Measurements from ENCODE around the gene P2RX6.
"Not testable (repeated sequence)": the region's sequence is repeated elsewhere in the genome, so short reads cannot be mapped to it uniquely, and the experiment has no call there.

Gene P2RX6

GRCh38 chr22:21031545-21032036, 16.6 kb downstream of the P2RX6 start:
- DNase-seq (ENCODE audit: low read depth, low spot score), result no peak

DNA sequence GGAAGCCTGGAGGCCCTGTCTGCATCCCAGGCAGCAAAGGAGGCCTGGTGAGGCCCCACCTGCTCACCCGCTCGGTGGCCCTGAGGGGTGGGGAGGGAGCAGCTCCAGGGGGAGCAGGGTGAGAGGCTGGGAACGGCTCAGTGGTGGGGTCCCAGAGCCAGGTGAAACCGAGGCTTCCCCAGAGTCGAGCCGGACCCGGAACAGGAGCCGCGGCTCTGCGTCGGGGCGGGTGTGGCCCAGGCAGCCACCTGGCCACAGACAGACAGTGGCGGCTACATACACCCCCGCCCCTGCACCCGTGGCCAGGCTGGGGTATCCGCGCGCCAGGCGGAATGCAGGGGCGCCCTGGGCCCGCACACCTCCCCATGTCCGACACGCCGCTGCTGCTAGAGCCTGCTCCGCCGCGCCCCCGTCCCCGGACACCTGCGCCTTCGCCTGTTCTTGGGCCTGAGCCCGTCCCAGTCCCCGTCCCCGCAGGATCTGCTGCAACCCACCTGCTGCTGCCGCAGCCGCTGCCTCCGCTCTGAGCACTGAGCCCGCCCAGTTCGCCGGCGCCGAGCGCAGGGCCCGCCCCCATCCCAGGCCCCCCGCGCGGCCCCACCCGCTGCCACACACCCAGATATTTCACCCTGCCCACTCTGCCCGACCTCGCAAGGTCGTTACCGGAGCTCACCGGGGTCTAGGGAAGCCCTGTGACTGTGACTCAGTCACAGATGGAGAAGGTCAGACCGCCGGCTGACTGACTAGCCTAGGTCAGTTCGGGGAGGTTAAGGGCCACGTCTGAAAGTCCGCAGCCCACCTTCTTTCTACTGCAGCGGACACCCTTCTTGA, 17.3 kb downstream of the P2RX6 start, which contains the start of gene SLC7A4:
Gene SLC7A4 (minus strand): TSS at position 525 of the 831 bp plus-strand sequence. CDS start 749 bp downstream, outside the sequence.
- DNase-seq (ENCODE audit: low read depth, low spot score), result no peak

DNA sequence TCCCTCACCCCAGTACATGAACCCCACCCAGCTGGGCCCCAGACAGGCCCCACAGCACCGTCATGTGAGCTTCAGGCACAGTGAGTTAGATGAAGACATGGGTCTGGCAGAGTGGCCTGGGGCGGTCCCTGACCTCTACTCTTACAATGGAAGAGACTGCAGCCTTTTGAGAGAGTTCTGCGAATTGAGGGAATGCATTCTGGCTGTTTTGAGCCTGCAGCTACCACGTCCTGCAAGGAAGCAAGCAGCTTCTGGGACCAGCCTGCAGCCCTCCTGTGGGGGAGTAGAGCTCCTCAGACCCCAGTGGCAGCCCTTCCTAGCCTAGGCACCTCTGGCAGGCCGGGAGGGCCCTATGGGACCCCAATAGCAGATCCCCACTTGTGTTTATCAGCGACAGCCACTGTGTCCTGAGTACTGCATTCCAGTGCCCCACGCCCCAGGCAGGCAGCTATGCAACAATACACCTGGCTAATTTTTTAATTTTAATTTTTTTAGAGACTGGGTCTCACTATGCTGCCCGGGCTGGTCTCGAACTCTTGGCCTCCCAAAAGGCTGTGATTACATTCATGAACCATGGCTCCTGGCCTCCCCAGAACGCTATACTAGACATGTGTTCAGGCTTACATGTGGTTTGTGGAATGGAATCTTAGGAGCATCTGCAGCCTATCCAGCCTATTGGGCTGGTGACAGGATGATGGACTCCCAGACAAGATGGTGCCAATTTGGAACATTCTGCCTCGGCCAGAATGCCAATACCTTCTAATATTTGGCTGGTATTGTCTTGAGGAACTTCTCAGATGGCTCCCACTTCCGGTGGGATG, 18.1 kb downstream of the P2RX6 start:
- no peak for DNase-seq (ENCODE audit: low read depth, low spot score)

- no peak for DNase-seq (ENCODE audit: low read depth, low spot score)
These were observed 18.9 kb downstream of the P2RX6 start for GRCh38 chr22:21033895-21034294.

DNA sequence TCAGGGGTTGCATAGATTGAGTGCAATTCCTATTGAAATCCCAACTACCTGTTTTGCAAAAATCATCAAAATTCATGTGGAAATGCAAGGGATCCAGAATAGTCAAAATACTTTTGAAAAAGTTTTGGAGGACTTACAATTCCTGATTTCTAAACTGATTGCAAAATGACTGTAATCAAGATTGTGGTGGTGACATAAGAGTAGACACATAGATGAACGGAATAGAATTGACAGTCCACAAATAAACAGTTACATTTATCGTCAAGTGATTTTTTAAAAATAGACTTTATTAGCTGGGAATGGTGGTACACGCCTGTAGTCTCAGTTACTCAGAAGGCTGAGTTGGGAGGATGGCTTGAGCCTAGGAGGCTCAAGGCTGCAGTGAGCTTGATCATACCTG, 20.0 kb downstream of the P2RX6 start:
- no peak for DNase-seq (ENCODE audit: low read depth, low spot score)

DNA sequence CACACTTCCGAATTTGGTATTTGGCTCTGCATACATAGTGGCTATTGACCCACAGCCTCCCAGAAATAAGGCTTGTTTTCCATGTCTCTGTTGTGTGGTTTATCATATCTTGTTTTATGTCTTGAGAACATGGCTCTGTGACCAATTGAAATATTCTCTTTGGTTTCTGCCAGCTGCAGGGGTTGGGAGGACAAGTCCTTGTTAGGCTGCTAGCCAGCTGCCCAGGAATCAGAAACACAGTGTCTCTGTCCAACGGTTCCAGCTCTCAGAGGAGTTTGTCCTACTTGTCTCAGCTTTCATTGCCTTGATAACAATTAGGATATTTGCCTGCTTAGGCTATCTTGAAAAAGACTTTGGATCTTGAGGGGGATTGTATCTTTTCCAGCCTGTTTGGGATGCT, 23.4 kb downstream of the P2RX6 start:
- no peak for DNase-seq (ENCODE audit: low read depth, low spot score)

DNA sequence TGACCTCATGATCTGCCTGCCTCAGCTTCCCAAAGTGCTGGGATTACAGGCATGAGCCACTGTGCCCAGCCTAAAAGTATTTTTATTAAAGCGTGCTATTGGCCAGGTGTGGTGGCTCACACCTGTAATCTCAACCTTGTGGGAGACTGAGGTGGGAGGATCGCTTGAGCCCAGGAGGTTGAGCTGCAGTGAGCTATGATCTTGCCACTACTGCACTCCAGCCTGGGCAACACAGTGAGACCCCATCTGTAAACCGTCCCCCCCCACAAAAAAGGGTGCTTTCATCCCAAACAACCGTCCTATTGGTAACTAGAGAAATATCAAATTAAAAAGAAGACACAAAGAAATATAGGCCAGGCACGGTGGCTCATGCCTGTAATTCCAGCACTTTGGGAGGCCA, 24.2 kb downstream of the P2RX6 start:
- DNase-seq (ENCODE audit: low read depth, low spot score), result not testable (repeated sequence)

GRCh38 chr22:21041937-21042336, 27.0 kb downstream of the P2RX6 start:
- no peak for DNase-seq (ENCODE audit: low read depth, low spot score)

DNA sequence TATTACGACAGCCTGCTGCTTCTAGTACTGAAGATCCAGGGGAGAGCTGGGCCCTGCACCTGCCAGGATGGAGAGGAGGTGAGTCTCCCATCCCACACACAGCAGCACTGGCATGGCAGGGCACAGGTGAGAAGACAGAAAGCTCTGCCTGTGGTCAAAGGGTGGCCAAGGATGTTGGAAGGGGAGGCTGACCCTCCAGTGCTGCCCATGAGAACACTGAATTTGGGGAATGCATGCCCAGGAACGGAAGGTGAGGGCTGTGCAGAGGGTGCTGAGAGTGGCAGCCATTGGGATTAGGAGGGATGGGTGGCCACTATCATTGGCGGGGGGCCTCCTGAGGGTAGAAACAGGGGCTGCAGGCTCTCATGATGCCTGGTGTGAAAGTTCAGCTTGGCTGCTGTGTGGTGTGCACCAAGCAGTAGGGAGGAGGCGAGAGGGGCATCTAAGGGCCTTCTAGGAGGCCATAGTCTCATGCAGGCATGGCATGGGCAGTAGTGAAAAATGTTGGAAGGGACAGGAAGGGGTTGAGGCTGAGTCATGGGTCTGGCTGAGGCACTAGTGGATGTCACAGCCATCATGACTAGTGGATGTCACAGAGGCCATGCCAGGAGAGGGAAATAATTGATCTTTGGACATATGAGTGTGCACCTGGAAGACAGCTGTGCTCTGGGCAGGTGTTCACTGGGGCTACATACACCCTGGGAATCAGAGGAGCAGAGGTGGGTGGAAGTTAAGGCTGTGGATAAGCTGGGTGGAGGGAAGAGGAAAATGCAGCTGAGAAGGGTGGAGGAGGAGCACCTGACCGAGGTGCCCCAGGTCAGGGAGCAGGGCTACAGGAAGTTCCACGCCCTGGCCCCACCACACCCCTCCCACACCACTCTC, 28.3 kb downstream of the P2RX6 start:
- no peak for DNase-seq (ENCODE audit: low read depth, low spot score)

DNA sequence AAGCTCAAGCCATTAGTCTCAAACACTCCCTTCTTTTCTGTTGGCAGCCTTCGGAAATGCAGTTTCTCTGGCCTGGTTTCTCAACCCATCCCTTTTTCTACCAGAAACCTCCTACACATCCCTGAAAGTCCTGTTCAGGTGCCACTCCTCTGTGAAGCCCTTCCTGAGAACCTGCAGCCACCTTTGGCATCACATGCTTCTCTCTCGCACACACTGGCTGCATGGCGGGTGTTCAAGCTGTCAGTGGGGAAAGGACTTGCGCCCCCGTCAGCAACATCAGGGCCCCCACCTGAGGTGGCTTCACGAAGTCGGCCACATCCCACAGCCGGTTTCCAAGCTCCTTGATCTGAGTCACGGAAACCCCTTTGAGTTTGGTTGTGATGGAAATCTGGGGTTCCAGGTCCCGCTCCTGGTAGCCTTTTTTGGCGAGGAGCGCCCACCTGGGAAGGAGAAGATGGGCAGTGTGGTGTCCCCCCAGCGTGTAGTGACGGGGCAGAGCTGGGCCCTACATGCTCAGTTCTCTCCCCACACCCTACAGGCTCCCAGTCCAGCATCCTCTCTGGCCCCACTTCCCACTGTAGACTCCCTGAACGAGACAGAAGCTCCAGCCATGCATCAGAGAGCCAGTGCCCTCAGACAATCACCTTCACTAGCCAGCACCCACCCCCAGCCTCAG, 29.0 kb downstream of the P2RX6 start:
- no peak for DNase-seq (ENCODE audit: low read depth, low spot score)

GRCh38 chr22:21044931-21045584, 30.1 kb downstream of the P2RX6 start:
- no peak for DNase-seq (ENCODE audit: low read depth, low spot score)

- peak; percentile 14 for DNase-seq (ENCODE audit: low read depth, low spot score)
These were observed 30.8 kb downstream of the P2RX6 start, which contains the start of gene LRRC74B for GRCh38 chr22:21045585-21046294. TSS of gene LRRC74B (plus strand) at chr22:21045946. CDS start at chr22:21045987, 41 bp downstream.

DNA sequence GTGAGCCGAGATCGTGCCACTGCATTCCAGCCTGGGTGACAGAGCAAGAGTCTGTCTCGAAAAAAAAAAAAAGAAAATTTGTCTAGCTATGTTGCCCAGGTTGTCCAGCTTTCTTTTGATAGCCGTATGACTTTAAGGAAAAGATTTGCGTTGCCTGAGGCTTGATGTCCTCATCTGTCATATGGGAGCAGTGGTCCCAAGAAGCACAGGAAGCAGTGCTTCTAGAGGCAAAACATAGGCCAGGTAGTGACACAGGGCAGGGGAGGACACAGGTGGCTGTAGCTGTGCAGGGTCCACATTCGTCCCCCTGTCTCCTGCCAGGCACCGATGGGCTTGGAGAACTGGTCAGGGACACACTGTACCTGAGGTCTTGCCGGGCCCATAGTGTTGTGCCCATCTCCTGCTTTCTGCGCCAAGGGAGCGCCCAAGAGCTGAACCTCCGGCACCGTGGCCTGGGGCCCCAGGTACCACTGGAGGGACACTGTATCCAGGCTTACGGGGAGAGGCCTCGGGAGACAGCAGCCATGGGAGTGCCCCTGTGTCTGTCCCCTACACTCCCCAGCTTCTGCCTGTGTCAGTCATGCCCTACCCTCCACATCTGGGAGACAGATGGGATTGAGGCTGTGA, 32.2 kb downstream of the P2RX6 start:
- no peak for DNase-seq (ENCODE audit: low read depth, low spot score)

- DNase-seq (ENCODE audit: low read depth, low spot score), result no peak
These were observed 32.8 kb downstream of the P2RX6 start for GRCh38 chr22:21047730-21048129.

DNA sequence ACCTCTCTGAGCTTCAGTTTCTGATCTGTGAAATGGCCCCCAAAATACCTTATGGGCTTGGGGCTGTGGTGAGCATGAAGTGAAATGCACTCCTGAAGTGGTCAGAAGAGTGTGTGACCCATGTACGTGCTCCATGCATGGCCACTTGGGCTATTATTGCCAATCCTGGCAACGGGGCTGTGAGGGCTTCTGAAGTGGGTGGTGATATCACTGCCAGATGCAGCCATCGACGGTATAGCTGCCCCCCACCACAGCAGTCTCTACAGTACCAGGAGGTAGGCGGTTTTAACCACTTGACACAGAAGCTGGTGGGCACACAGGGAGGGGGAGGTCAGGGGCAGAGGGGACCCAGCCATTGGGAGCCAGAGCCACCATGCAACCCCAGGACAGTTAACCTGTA, 33.5 kb downstream of the P2RX6 start:
- DNase-seq (ENCODE audit: low read depth, low spot score), result not testable (repeated sequence)

- DNase-seq (ENCODE audit: low read depth, low spot score), result not testable (repeated sequence)
These were observed 34.0 kb downstream of the P2RX6 start for GRCh38 chr22:21048965-21049364.

- DNase-seq (ENCODE audit: low read depth, low spot score), result no peak
These were observed 36.3 kb downstream of the P2RX6 start for GRCh38 chr22:21051145-21051830.

GRCh38 chr22:21051831-21052400, 37.0 kb downstream of the P2RX6 start:
- DNase-seq (ENCODE audit: low read depth, low spot score), result no peak
